ENCODE results near the gene PAQR3.
"Not testable (repeated sequence)": the region's sequence is repeated elsewhere in the genome, so short reads cannot be mapped to it uniquely, and the experiment has no call there.

The PAQR3 gene

GRCh38 chr4:78926826-78927225 is 12.4 kb downstream of the PAQR3 start:
- DNase-seq (ENCODE audit: low read depth in 3 of 3), result no peak

- DNase-seq (ENCODE audit: low read depth in 3 of 3), result no peak
Observed at GRCh38 chr4:78923464-78924312, 15.6 kb downstream of the PAQR3 start.

GRCh38 chr4:78922207-78922606 is 17.0 kb downstream of the PAQR3 start:
- no peak for DNase-seq (ENCODE audit: low read depth in 3 of 3)

- DNase-seq (ENCODE audit: low read depth in 3 of 3), result no peak
Observed at GRCh38 chr4:78910612-78911011, 28.6 kb downstream of the PAQR3 start.

GRCh38 chr4:78908974-78909373 is 30.3 kb downstream of the PAQR3 start:
- not testable (repeated sequence) for DNase-seq (ENCODE audit: low read depth in 3 of 3)

- DNase-seq (ENCODE audit: low read depth in 3 of 3), result no peak
Observed at GRCh38 chr4:78907638-78908037, 31.6 kb downstream of the PAQR3 start.

GRCh38 chr4:78904143-78904542 is 35.1 kb downstream of the PAQR3 start:
- DNase-seq (ENCODE audit: low read depth in 3 of 3), result no peak

- DNase-seq (ENCODE audit: low read depth in 3 of 3), result no peak
Observed at GRCh38 chr4:78902298-78902697, 36.9 kb downstream of the PAQR3 start.

- DNase-seq (ENCODE audit: low read depth in 3 of 3), result no peak
Observed at GRCh38 chr4:78901882-78902281, 37.4 kb downstream of the PAQR3 start.

- DNase-seq (ENCODE audit: low read depth in 3 of 3), result no peak
Observed at GRCh38 chr4:78899302-78899701, 39.9 kb downstream of the PAQR3 start.

GRCh38 chr4:78889955-78890354 is 49.3 kb downstream of the PAQR3 start:
- no peak for DNase-seq (ENCODE audit: low read depth in 3 of 3)

- no peak for DNase-seq (ENCODE audit: low read depth in 3 of 3)
Observed at GRCh38 chr4:78885598-78885997, 53.6 kb downstream of the PAQR3 start.

GRCh38 chr4:78880874-78881492 is 58.3 kb downstream of the PAQR3 start:
- DNase-seq (ENCODE audit: low read depth in 3 of 3), result no peak

GRCh38 chr4:78878031-78878430 is 61.2 kb downstream of the PAQR3 start:
- no peak for DNase-seq (ENCODE audit: low read depth in 3 of 3)

GRCh38 chr4:78876568-78877320 is 62.5 kb downstream of the PAQR3 start:
- no peak for DNase-seq (ENCODE audit: low read depth in 3 of 3)

- no peak for DNase-seq (ENCODE audit: low read depth in 3 of 3)
Observed at GRCh38 chr4:78870056-78870455, 69.2 kb downstream of the PAQR3 start.

GRCh38 chr4:78868712-78869111 is 70.5 kb downstream of the PAQR3 start:
- DNase-seq (ENCODE audit: low read depth in 3 of 3), result not testable (repeated sequence)

- DNase-seq (ENCODE audit: low read depth in 3 of 3), result no peak
Observed at GRCh38 chr4:78865451-78865850, 73.8 kb downstream of the PAQR3 start.

GRCh38 chr4:78864405-78865024 is 74.7 kb downstream of the PAQR3 start:
- no peak for DNase-seq (ENCODE audit: low read depth in 3 of 3)

- DNase-seq (ENCODE audit: low read depth in 3 of 3), result no peak
Observed at GRCh38 chr4:78863991-78864390, 75.2 kb downstream of the PAQR3 start.

- DNase-seq (ENCODE audit: low read depth in 3 of 3), result no peak
Observed at GRCh38 chr4:78863254-78863869, 75.9 kb downstream of the PAQR3 start.

- DNase-seq (ENCODE audit: low read depth in 3 of 3), result no peak
Observed at GRCh38 chr4:78862314-78862737, 76.9 kb downstream of the PAQR3 start.
